HL-60 (cell line): Measurements from ENCODE around the gene CEP295NL.
A peak's percentile ranks its signal among the peaks of the same experiment; 100 is the strongest.

Experiments
- DNase-seq, 2 experiments: peaks; one replicate each; pipeline ENCODE4 v3.0.0-alpha.2; 2010 to 2020; ENCODE audit warnings: low read depth in 1 of 2, low spot score in 1 of 2
- H3K27ac ChIP-seq: fragments of 250-450 bp; sonication (Bioruptor Pico); replicated peaks from 2 replicates; pipeline ENCODE4 v1.5.1; 2020; ENCODE audit warnings: mild to moderate bottlenecking, moderate library complexity
- H3K27me3 ChIP-seq: fragments of 250-450 bp; sonication (Bioruptor Pico); 2 replicates; pipeline ENCODE4 v1.5.1; 2021; ENCODE audit warnings: mild to moderate bottlenecking, moderate library complexity; ENCODE audit not compliant: insufficient read depth, poor library complexity, severe bottlenecking
- H3K4me3 ChIP-seq: replicated peaks from 2 replicates; pipeline ENCODE4 v1.5.1; 2011; ENCODE audit warnings: mild to moderate bottlenecking, control low read depth, low read length; ENCODE audit not compliant: insufficient read depth
- GABPA ChIP-seq: IDR thresholded peaks from 2 replicates; pipeline ENCODE4 v1.6.1; 2012; ENCODE audit warnings: low read depth
- POLR2AphosphoS5 ChIP-seq: IDR thresholded peaks from 2 replicates; pipeline ENCODE4 v1.6.1; 2012; ENCODE audit warnings: low read depth
- SPI1 ChIP-seq: IDR thresholded peaks from 2 replicates; pipeline ENCODE4 v1.6.1; 2012; ENCODE audit warnings: low read depth, mild to moderate bottlenecking, borderline replicate concordance
- TF ChIP-seq, protein P1 (sequence below): IDR thresholded peaks from 2 replicates; pipeline ENCODE4 v1.6.1; 2012; ENCODE audit warnings: low read depth; ENCODE audit not compliant: insufficient replicate concordance
- TF ChIP-seq, protein P2 (sequence below): IDR thresholded peaks from one replicate; pipeline ENCODE4 v1.5.1; 2011; ENCODE audit warnings: low read length, control low read depth, inconsistent platforms; ENCODE audit not compliant: insufficient read depth

CEP295NL gene

DNA sequence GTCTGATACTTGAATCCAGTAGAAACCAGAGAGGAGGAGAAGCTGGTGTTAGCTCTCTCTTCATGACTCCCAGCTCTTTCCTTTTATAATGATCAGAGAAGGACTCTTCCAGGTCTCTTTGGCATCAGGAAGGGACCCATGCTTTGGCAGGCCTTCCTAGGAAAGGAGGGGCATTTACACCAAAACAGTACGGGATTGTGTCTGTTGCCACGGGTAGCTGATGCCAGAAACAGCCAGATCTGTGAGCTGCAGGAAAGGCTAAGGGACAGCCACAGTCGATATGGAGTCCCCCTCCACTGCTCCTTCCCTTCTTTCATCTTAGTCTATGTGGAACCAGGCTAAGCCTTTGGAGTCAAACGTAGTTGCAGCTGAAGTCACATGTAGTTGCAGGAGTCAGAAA lies 9.3 kb downstream of the CEP295NL start:
- TF ChIP-seq, protein P1, sequence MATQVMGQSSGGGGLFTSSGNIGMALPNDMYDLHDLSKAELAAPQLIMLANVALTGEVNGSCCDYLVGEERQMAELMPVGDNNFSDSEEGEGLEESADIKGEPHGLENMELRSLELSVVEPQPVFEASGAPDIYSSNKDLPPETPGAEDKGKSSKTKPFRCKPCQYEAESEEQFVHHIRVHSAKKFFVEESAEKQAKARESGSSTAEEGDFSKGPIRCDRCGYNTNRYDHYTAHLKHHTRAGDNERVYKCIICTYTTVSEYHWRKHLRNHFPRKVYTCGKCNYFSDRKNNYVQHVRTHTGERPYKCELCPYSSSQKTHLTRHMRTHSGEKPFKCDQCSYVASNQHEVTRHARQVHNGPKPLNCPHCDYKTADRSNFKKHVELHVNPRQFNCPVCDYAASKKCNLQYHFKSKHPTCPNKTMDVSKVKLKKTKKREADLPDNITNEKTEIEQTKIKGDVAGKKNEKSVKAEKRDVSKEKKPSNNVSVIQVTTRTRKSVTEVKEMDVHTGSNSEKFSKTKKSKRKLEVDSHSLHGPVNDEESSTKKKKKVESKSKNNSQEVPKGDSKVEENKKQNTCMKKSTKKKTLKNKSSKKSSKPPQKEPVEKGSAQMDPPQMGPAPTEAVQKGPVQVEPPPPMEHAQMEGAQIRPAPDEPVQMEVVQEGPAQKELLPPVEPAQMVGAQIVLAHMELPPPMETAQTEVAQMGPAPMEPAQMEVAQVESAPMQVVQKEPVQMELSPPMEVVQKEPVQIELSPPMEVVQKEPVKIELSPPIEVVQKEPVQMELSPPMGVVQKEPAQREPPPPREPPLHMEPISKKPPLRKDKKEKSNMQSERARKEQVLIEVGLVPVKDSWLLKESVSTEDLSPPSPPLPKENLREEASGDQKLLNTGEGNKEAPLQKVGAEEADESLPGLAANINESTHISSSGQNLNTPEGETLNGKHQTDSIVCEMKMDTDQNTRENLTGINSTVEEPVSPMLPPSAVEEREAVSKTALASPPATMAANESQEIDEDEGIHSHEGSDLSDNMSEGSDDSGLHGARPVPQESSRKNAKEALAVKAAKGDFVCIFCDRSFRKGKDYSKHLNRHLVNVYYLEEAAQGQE, result no peak
- TF ChIP-seq GABPA, result no peak
- DNase-seq, result no peak
- H3K27ac ChIP-seq, result no peak overlapping the region
- no peak overlapping the region for H3K4me3 ChIP-seq
- H3K27me3 ChIP-seq, result no peaks in the 10 kb centered on the region

DNA sequence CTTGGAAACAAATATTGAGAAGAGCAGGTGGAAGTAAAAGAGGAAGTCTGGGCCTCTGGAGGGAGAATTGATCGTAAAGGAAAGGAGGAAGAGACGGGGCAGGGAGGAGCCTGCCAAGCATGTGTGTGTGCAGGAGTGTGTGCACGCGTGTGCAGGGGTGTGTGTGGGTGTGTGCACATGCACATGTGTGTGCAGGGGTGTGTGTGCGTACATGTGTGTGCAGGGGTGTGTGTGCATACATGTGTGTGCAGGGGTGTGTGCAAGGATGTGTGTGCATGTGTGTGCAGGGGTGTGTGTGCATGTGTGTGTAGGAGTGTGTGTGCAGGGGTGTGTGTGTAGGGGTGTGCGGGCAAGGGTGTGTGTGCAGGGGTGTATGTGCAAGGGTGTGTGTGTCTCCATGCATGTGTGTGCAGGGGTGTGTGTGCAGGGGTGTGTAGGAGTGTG lies 10.0 kb downstream of the CEP295NL start:
- DNase-seq, result peak; percentile 50 to 78
- TF ChIP-seq, protein P2, sequence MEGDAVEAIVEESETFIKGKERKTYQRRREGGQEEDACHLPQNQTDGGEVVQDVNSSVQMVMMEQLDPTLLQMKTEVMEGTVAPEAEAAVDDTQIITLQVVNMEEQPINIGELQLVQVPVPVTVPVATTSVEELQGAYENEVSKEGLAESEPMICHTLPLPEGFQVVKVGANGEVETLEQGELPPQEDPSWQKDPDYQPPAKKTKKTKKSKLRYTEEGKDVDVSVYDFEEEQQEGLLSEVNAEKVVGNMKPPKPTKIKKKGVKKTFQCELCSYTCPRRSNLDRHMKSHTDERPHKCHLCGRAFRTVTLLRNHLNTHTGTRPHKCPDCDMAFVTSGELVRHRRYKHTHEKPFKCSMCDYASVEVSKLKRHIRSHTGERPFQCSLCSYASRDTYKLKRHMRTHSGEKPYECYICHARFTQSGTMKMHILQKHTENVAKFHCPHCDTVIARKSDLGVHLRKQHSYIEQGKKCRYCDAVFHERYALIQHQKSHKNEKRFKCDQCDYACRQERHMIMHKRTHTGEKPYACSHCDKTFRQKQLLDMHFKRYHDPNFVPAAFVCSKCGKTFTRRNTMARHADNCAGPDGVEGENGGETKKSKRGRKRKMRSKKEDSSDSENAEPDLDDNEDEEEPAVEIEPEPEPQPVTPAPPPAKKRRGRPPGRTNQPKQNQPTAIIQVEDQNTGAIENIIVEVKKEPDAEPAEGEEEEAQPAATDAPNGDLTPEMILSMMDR, result no peak
- TF ChIP-seq POLR2AphosphoS5 (peak; percentile 57), SPI1 (peak; percentile 99), GABPA (no peak)
- TF ChIP-seq, protein P1, result no peak
- H3K4me3 ChIP-seq, result no peak overlapping the region
- no peaks in the 10 kb centered on the region for H3K27me3 ChIP-seq
- H3K27ac ChIP-seq, result peak overlapping the region; percentile 70

DNA sequence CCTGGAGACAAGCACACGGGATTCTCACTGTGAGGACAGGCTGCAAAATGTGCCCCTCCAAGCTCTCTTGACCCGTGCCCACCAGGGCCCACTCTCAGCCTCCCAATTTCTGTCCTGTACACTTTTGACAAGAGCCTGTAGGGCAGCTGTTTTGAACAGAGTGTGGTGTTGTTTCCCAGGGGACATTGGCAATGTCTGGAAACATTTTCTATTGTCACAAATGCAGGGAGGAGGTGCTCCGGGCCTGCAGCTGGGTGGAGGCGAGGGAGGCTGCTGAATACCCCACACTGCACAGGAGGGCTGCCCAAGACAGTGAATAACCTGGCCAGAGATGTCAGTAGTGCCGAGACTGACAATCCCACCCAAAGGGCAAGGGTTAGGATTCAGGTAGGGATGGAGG lies 10.5 kb downstream of the CEP295NL start:
- no peaks in the 10 kb centered on the region for H3K27me3 ChIP-seq
- TF ChIP-seq, protein P1, result no peak
- no peak for TF ChIP-seq GABPA
- no peak for TF ChIP-seq POLR2AphosphoS5
- no peak for TF ChIP-seq SPI1
- no peak for DNase-seq
- H3K27ac ChIP-seq, result peak overlapping the region; percentile 70
- H3K4me3 ChIP-seq, result no peak overlapping the region

DNA sequence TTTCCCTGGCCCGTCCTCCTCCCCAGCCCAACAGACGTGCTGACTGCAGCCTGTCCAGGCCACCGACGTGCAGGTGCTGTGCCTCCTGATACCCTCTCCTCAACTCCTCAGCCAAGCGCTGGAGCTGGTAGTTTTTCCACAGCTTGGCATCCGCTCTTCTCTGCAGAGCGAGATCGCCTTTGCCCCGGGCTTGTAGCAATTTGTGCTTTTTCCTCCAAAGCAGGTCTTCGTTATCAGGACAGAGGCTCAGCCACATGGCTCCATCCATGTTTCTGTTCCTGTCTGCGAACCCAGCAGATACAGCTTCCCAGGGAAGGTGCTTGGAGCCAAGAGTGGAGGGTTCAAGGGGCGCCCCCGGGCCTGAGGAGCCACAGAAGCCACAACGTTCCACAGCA lies 10.9 kb downstream of the CEP295NL start:
- Histone ChIP-seq H3K27me3 (no peaks in the 10 kb centered on the region), H3K4me3 (no peak overlapping the region), H3K27ac (peak overlapping the region; percentile 70)
- TF ChIP-seq GABPA (no peak), SPI1 (no peak)
- TF ChIP-seq, protein P2, result no peak
- TF ChIP-seq, protein P1, result no peak
- no peak for DNase-seq
